GM21529 (cell line): ENCODE data around the gene SCN2B.

Experiments
- ATAC-seq: cut with Tn5 transposase; IDR thresholded peaks from one replicate; pipeline ENCODE4 v1.9.1; 2021; ENCODE audit not compliant: unreplicated experiment

SCN2B gene

DNA sequence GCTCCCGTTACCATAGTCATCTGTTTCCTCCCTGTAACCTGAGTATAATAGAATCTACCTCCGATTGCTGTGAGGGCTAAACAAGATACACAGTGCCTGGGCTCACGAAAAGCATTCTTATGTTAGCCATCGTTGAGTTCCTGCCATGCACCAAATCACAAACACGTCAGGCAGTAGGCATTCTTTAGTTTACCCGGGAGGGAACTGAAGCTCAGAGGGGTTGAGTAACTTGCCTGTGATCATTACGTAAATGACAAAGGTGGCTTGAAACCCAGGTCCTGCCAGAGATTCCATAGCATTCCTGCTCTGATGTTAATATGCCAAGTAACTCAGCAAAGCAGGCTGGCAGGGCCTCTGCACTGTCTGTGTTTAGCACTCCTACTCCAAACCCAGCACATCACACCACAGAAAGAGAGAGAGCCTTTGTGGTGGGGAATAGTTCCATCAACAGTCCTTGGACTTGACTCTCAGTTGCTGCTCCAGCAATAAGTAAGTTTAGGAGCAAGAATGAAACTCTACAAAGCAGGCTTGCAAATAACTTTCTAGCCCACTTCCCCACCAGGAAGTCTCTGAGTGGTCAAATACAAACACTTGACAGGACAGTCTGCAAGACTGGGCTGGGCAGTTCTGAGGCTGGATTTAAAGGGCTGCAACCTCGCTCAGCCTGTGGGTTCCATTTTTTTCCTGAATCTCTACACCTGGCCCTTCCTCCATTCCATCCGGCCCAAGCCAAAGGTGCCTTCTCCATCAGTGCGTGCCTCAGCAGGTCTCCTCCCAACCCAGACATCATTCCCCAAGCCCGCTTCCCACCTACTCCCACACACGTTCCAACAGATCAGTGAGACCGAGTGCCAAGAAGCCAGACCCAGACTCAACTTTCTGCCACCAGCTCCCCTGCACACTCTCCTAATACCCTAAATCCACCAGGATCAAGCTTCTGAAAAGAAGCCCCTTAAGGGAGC, 1.1 kb downstream of the SCN2B start:
- ATAC-seq = no peak

DNA sequence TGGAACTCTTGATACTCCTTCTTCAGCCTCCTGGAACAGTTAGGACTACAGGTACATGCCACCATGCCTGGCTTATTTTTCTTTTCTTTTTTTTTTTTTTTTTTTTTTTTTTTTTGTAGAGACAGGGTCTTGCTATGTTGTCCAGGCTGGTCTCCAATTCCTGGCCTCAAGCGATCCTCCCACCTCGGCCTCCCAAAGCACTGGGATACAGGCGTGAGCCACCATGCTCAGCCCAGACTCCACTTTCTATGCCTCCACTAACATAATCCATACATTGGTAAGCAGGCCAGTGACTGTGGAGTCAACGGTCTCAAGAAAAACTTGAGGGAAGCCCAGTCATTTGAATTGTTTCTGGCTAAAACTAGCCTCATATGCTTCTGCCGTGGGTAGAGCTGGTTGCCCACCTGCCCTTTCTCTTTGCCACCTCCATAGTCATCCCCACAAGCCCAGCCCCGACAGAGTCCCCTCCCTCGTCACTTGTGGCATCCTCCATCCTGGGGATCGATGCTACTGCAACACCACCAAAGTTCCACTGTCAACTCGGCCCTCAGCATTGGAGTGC, 2.4 kb downstream of the SCN2B start:
- no peak for ATAC-seq

- ATAC-seq = no peak
Observed at GRCh38 chr11:118172356-118172755, 4.1 kb downstream of the SCN2B start.

DNA sequence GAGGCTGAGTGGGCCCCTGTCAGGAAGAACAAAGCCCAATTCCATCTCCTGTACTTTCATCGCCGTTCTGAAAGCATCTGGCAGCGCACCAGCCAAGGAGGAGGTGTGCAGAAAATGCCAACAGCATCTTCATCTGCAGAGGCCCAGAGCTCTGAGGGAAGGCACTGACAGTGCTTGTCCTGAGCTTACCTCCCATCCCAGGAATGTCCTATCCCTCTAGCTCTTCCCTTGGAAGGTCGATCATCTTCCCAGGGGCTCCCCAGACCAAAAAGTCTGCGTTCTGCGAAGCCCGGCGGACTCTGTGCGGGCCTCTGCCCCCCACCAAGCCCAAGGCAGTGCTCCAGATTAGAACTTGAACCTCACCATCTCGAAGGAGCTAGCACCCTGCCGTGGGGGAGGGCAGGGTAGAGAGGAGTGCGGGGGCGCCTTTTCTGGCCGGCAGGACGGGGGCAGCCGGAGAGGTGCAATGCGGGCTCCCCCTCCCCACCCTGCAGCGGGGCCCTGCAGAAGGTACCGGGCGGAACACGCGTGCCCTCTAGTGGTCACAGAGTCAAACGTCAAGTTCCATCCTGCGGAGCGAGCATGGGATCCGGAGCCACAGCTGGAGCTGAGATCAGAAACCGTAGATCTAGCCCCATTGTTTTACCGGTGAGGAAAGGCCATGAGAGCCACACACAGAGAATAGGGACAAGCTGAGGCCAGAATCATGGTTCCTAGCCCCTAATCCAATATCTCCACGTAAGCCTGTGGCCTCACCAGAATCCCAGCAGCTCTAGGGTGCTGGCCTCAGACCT, 5.0 kb downstream of the SCN2B start:
- ATAC-seq = peak; percentile 52

- no peak for ATAC-seq
Observed at GRCh38 chr11:118170882-118171268, 5.6 kb downstream of the SCN2B start.

DNA sequence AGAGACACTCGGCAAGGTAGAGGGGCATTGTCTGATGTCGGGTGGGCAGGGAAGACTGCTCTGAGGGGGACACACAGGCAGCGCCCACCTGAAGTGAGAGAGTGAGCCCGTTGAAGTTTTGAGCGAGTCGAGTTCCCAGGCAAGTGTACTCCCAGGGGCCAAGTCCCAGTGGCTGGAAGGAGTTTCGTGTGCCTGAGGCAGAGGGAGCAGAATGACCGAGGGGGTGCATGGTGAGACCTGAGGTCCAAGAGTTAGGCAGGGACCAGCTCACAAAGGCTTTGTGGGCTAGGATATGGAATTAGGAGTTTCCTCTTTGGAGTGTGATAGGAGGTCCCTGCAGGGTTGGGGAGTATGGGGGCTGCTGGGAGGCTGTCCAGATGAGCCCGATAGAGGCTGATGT, 6.2 kb downstream of the SCN2B start:
- no peak for ATAC-seq

- no peak for ATAC-seq
Observed at GRCh38 chr11:118169300-118170140, 6.9 kb downstream of the SCN2B start.

DNA sequence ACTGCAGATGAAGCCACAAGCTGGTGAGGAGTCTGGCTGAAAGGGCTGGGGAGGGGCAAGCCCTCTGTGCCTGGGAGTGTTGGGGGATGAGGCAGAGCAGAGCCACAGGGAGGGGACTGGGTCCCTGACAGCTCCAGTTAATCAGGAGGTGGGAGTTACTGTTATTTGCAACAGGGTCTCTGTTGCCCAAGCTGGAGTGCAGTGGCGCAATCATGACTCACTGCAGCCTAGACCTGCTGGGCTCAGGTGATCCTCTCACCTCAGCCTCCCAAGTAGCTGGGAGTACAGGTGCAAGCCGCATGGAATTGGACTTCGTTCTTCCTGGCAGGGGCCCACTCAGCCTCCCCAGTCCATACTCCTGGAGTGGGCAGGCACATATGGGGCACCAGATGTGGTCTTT, 7.7 kb downstream of the SCN2B start:
- ATAC-seq = no peak

DNA sequence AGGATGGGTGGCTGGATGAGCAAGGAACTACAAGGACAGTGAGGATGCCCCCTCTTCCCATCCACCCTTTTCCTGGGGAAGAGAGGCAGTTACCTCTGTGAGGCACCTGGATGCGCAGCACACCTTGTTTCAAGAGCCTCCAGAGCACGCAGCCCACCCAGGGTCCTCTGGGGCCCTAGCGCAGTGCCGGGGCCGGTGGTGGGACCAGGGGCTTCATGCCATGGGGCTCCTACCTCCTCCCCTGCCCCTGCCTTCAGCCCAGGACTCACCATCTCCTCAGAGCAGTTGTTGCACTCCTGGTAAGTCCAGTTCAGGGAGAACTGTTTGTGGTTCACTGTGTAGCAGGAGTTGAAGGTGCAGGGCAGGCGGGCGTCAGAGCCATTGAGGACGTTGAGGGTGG, 8.1 kb downstream of the SCN2B start:
- no peak for ATAC-seq

GRCh38 chr11:118167906-118168305, 8.5 kb downstream of the SCN2B start:
- no peak for ATAC-seq

DNA sequence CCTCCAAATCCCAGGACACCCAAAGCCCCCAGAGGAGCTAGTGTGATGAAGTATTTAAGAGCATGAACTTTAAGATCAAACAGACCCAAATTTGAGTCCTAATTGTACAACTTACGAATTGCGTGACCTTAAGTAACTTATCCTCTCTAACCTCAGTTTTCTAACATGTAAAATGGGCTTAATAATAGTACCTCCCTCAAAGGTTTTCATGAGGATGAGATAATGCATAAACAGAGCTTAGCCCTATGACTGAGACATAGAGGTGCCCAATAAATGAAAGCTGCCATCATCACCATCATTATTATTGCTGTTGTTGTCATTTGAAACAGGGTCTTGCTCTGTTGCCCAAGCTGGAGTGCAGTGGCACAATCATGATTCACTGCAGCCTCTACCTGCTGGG, 9.2 kb downstream of the SCN2B start:
- no peak for ATAC-seq

- ATAC-seq = no peak
Observed at GRCh38 chr11:118166641-118167040, 9.8 kb downstream of the SCN2B start.

- no peak for ATAC-seq
Observed at GRCh38 chr11:118164885-118165284, 11.6 kb downstream of the SCN2B start.

DNA sequence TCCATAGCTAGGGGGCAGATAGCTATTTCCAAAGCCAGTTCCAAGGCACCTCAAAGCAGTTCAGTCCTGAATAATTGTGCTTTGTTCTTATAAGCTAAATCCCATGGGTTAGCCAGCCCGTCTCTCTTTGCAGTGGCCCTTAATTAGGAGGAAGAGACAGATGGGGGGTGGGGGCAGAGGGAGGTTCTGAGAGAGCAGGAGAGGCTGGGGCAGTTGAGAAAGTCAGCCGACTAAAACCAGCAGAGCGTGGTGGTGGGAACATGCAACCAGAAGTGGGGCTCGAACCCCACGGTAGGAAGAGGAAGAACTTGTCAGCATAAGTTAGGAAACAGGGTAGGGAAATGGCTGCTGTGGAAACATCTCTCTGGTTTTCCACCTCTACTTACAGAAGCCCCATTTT, 12.9 kb downstream of the SCN2B start:
- ATAC-seq = no peak

DNA sequence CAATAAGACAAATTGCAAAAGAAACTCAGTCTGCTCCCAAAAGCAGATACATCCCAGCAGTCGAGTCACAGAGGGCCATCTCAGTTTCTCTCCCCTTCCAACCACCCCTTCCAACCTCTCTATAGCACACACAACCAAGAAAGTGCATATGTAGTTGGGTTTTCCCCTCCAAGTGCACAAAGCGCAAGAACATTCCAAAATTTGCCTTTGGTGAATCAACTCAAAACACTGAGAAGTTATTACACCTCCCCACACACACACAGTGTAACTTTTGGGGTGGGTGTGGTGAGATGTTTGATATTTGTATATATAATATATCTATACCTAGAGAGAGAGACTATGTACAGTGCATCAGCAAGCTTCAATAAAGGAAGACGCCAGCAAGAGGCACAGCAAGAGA, 13.6 kb downstream of the SCN2B start:
- no peak for ATAC-seq

- no peak for ATAC-seq
Observed at GRCh38 chr11:118161786-118162185, 14.7 kb downstream of the SCN2B start.

DNA sequence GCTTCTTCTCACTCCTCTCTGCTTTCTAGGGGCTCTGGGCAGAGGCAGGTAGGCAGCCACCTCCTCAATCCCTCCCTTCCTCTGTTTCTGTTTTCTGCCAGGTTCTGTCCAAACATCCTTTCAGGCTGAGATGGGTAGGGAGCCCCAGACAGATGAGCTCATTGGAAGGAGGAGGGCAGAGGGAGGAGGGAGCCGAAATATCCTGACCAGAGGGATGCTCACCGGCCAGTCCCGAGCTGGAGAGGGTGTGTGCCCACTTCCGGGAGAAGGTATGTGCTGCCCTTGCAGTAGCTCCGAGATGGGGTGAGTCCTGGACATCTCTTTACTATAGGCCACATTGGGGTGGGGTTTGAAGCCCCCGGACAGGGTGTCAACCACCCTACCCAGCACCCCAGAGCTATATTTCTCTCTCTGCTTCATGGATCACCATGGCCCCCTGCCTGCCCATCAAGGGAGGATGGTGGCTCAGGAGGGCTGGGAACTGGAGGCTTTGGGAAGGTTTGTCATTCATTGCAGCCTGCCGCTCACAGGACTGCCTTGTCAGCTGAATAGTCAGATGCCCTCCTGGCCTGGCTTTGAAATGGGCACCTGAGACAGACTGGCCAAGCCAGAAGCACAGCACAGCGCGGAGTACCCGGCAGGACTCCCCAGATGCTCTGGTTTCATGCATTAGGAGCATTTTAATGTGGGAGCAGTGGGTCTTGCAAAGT, 19.1 kb downstream of the SCN2B start:
- no peak for ATAC-seq

GRCh38 chr11:118156531-118157185, 19.8 kb downstream of the SCN2B start:
- no peak for ATAC-seq

- ATAC-seq = no peak
Observed at GRCh38 chr11:118155776-118156530, 20.5 kb downstream of the SCN2B start.
